IPS-15b (cell line): ENCODE measurements around the gene FNDC11.

Experiments
- H3K27me3 ChIP-seq: one replicate; pipeline ENCODE4 v1.6.1; 2013; ENCODE audit warnings: low read length; ENCODE audit not compliant: control insufficient read depth, insufficient read depth
- H3K36me3 ChIP-seq: one replicate; pipeline ENCODE4 v1.6.1; 2013; ENCODE audit warnings: low read length; ENCODE audit not compliant: control insufficient read depth, insufficient read depth
- H3K4me1 ChIP-seq: one replicate; pipeline ENCODE4 v1.6.1; 2013; ENCODE audit warnings: mild to moderate bottlenecking, low read length; ENCODE audit not compliant: control insufficient read depth, insufficient read depth
- H3K4me3 ChIP-seq: one replicate; pipeline ENCODE4 v1.5.1; 2013; ENCODE audit warnings: low read depth, low read length
- H3K9ac ChIP-seq: one replicate; pipeline ENCODE4 v1.6.1; 2013; ENCODE audit warnings: low read depth, mild to moderate bottlenecking, low read length
- H3K9me3 ChIP-seq: one replicate; pipeline ENCODE4 v1.6.1; 2013; ENCODE audit warnings: mild to moderate bottlenecking, low read length; ENCODE audit not compliant: control insufficient read depth, insufficient read depth

FNDC11 gene

GRCh38 chr20:63536997-63537524, 16.9 kb upstream of the FNDC11 start, which contains the start of gene PTK6:
Gene PTK6, minus strand, starts transcription at chr20:63537376. Its CDS starts 62 bp downstream, at chr20:63537314.
- peak within 1 kb of the TSS; percentile 27 for H3K4me3 ChIP-seq
- H3K4me1 ChIP-seq = no peaks in the 10 kb centered on the region
- no peak within 1 kb of the TSS for H3K9ac ChIP-seq
- no peaks in the 10 kb centered on the region for H3K9me3 ChIP-seq
- H3K27me3 ChIP-seq = no peaks in the 10 kb centered on the region
- H3K36me3 ChIP-seq = no peaks in the 10 kb centered on the region

GRCh38 chr20:63537525-63538203, 16.3 kb upstream of the FNDC11 start:
- H3K4me1 ChIP-seq = no peaks in the 10 kb centered on the region
- H3K4me3 ChIP-seq = peak overlapping the region; percentile 27
- H3K36me3 ChIP-seq = no peaks in the 10 kb centered on the region
- no peaks in the 10 kb centered on the region for H3K27me3 ChIP-seq
- H3K9ac ChIP-seq = no peak overlapping the region
- H3K9me3 ChIP-seq = no peaks in the 10 kb centered on the region

GRCh38 chr20:63538204-63539091, 15.5 kb upstream of the FNDC11 start:
- no peaks in the 10 kb centered on the region for H3K4me1 ChIP-seq
- H3K27me3 ChIP-seq = no peaks in the 10 kb centered on the region
- H3K36me3 ChIP-seq = no peaks in the 10 kb centered on the region
- no peak overlapping the region for H3K9ac ChIP-seq
- no peaks in the 10 kb centered on the region for H3K9me3 ChIP-seq
- H3K4me3 ChIP-seq = peak overlapping the region; percentile 27

DNA sequence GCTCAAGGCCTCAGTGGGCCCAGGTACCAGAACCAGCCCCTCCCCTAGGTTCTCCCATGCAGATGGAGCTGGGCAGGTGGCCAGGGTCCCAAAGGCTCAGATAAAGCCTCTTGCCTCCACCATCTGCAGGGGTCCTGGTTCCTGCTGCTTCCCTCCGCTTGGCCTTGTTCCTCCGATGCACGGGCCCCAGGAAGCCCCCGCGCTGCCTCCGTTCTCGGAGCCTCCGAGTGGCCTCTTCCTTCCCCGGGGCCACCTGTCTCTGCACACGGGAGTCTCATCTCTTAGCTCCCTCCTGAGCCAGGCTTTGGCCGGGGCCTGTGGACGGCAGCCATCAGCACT, 14.9 kb upstream of the FNDC11 start:
- H3K27me3 ChIP-seq = no peaks in the 10 kb centered on the region
- no peak overlapping the region for H3K9ac ChIP-seq
- H3K4me1 ChIP-seq = no peaks in the 10 kb centered on the region

DNA sequence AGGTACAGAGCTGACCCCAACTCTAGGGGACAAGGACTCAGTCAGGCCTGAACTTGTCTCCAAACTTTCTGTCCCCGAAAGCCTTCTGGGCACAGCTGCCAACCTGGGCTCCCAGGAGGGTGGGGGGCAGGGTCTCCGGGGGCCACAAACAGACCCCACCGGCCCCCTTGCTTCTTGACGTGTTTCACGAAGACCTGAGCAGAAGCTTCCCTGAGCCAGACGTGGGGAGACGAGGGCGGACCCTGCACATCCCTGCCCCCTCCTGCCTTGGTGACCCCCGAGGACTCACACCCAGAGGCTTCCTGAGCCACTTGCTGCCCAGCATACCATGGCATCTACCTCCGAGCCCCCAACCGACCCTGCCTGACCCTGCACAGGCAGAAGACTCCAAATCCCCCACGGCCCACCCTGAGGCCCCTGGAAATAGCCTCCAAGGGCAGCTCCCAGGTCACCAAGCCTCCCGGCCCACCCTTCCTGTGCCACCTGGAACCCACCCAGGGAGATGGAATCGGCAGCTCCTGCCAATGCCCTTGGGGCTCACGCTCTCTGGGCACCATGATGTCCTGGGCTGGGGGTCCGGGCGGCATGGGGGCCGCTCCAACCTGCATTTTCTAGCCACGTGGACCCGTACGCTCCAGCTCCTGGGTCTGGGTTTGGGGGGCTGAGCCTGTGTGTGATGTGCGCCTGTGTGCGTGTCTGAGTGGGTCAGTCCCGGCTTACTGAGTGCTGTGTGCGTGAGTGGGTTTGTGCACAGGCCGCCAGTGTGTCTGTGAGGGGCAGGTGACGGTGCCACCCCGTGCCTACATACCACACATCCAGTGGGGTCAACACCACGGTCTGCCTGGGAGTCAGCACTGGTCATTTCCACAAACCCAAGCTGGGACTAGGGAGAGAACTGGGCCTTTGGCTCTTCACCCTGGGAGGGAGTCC, 14.3 kb upstream of the FNDC11 start:
- Histone ChIP-seq H3K4me1 (no peaks in the 10 kb centered on the region), H3K9me3 (no peaks in the 10 kb centered on the region), H3K4me3 (no peak overlapping the region), H3K9ac (no peak overlapping the region), H3K27me3 (no peaks in the 10 kb centered on the region), H3K36me3 (no peaks in the 10 kb centered on the region)

More for the DNA sequence above, 14.9 kb upstream of the FNDC11 start:
- H3K9me3 ChIP-seq = no peaks in the 10 kb centered on the region
- no peaks in the 10 kb centered on the region for H3K36me3 ChIP-seq
- H3K4me3 ChIP-seq = no peak overlapping the region

GRCh38 chr20:63540417-63541186, 13.4 kb upstream of the FNDC11 start:
- no peak overlapping the region for H3K9ac ChIP-seq
- no peaks in the 10 kb centered on the region for H3K9me3 ChIP-seq
- H3K27me3 ChIP-seq = no peaks in the 10 kb centered on the region
- H3K4me3 ChIP-seq = no peak overlapping the region
- H3K4me1 ChIP-seq = no peaks in the 10 kb centered on the region
- H3K36me3 ChIP-seq = no peaks in the 10 kb centered on the region

GRCh38 chr20:63541371-63541770, 12.6 kb upstream of the FNDC11 start:
- H3K4me1 ChIP-seq = no peaks in the 10 kb centered on the region
- no peaks in the 10 kb centered on the region for H3K27me3 ChIP-seq
- H3K9ac ChIP-seq = no peak overlapping the region
- no peaks in the 10 kb centered on the region for H3K36me3 ChIP-seq
- no peaks in the 10 kb centered on the region for H3K9me3 ChIP-seq
- H3K4me3 ChIP-seq = no peak overlapping the region

- no peak overlapping the region for H3K9ac ChIP-seq
- no peaks in the 10 kb centered on the region for H3K36me3 ChIP-seq
- H3K4me3 ChIP-seq = no peak overlapping the region
- no peaks in the 10 kb centered on the region for H3K27me3 ChIP-seq
- H3K4me1 ChIP-seq = no peaks in the 10 kb centered on the region
- no peaks in the 10 kb centered on the region for H3K9me3 ChIP-seq
Observed at GRCh38 chr20:63542031-63542559, 11.9 kb upstream of the FNDC11 start.

GRCh38 chr20:63542696-63543095, 11.3 kb upstream of the FNDC11 start:
- no peak overlapping the region for H3K4me3 ChIP-seq
- no peaks in the 10 kb centered on the region for H3K4me1 ChIP-seq
- no peaks in the 10 kb centered on the region for H3K36me3 ChIP-seq
- H3K27me3 ChIP-seq = no peaks in the 10 kb centered on the region
- no peaks in the 10 kb centered on the region for H3K9me3 ChIP-seq
- no peak overlapping the region for H3K9ac ChIP-seq

DNA sequence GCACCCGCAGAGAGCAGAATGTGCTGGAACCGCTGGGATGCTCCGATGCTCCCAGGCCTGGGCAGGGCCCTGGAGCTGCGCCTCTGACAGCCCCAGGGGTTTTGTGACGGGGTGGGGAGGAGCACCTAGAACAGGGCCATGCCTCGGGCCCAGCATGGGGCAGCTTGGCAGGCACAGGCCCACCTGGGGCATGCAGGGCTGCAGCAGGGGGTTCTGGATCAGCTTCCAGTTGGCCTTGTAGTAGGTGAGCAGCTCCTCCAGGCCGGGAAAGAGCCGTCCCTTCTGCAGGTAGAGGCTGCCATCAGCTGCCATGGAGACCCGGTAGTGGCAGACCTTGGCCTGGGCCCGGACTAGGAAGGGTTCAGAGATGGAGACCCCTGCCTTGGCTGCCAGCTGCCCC, 10.8 kb upstream of the FNDC11 start:
- H3K27me3 ChIP-seq = no peaks in the 10 kb centered on the region
- no peaks in the 10 kb centered on the region for H3K9me3 ChIP-seq
- no peaks in the 10 kb centered on the region for H3K36me3 ChIP-seq
- H3K4me1 ChIP-seq = peaks cover 2% of the 10 kb centered on the region
- H3K4me3 ChIP-seq = no peak overlapping the region
- no peak overlapping the region for H3K9ac ChIP-seq
